ENCODE results near the gene DYNC1I1. TPM values are rescaled to one million over a fixed set of nuclear protein-coding genes. Genes with fewer than 3 reads are reported as not detected.

DYNC1I1 gene
- polyA plus RNA-seq, 1 experiment: 0.11 TPM

GRCh38 chr7:96045919-96046318, 273.6 kb downstream of the DYNC1I1 start:
- CTCF ChIA-PET: no interaction called here
- DNase-seq (ENCODE audit: low read depth): no peak

DNA sequence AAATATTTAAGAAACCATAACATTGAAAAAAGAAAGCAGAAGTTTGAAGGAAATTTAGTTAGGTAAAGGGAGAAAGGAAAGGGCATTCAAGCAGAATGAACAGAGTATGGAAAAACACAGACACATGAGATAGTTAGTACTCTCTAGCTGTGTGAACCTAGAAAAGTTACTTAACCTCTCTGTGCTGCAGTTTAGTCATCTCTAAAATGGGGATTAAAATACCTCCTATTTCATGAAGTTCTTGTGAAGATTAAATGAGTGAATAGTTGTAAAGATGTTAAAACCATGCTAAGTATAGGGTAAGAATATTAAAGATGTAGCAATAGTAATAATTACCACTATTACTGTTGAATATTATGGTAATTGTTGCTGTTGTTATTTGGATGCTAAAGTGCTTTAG, 279.9 kb downstream of the DYNC1I1 start:
- H3K4me3 ChIP-seq (ENCODE audit: low read depth, low read length): no peak overlapping the region
- TF ChIP-seq, protein P1, sequence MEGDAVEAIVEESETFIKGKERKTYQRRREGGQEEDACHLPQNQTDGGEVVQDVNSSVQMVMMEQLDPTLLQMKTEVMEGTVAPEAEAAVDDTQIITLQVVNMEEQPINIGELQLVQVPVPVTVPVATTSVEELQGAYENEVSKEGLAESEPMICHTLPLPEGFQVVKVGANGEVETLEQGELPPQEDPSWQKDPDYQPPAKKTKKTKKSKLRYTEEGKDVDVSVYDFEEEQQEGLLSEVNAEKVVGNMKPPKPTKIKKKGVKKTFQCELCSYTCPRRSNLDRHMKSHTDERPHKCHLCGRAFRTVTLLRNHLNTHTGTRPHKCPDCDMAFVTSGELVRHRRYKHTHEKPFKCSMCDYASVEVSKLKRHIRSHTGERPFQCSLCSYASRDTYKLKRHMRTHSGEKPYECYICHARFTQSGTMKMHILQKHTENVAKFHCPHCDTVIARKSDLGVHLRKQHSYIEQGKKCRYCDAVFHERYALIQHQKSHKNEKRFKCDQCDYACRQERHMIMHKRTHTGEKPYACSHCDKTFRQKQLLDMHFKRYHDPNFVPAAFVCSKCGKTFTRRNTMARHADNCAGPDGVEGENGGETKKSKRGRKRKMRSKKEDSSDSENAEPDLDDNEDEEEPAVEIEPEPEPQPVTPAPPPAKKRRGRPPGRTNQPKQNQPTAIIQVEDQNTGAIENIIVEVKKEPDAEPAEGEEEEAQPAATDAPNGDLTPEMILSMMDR (IDR thresholded peaks at IDR 0.05; ENCODE audit: insufficient read depth, low read depth, low read length): no peak
- no peaks in the 10 kb centered on the region for H3K27me3 ChIP-seq (ENCODE audit: control insufficient read depth, insufficient read depth, low read length)
- POLR2A ChIA-PET: no interaction called here
- no peaks in the 10 kb centered on the region for H3K36me3 ChIP-seq (ENCODE audit: control insufficient read depth, insufficient read depth, low read length)
- CTCF ChIA-PET: no interaction called here
- DNase-seq (ENCODE audit: low read depth): no peak

More at GRCh38 chr7:96045919-96046318, 273.6 kb downstream of the DYNC1I1 start:
- Histone ChIP-seq H3K4me3 (ENCODE audit: low read depth, low read length) (no peak overlapping the region), H3K27me3 (ENCODE audit: control insufficient read depth, insufficient read depth, low read length) (no peaks in the 10 kb centered on the region), H3K36me3 (ENCODE audit: control insufficient read depth, insufficient read depth, low read length) (no peaks in the 10 kb centered on the region)
- TF ChIP-seq, protein P1 (IDR thresholded peaks at IDR 0.05; ENCODE audit: insufficient read depth, low read depth, low read length): no peak
- POLR2A ChIA-PET: no interaction called here

DNA sequence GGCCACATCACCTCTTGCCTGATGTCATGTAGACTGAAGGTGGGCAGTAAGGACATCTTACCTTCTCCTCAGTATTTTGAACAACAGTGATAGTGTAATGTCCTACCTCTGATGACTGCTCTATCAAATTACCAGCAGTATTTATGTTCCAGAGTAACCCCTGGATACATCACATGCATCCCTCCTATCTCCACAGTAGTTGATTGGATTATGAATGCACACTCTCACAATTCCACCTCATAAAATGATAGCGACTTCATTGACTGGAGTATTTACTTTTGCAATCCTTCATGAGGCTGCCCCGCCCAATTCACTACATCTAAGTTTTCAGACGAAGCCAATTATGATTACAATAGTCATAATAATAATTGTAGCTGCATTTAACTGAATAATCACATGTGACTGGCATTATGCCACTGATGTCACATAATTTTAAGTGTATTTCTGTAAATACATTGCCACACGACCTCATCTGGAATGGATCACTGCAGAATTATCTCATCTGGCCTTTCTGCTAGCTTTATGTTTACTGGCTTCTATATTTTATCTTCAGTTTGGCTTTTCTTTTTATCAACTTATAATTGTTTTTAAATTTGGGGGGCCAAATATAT, 280.6 kb downstream of the DYNC1I1 start:
- Histone ChIP-seq H3K36me3 (ENCODE audit: control insufficient read depth, insufficient read depth, low read length) (no peaks in the 10 kb centered on the region), H3K27me3 (ENCODE audit: control insufficient read depth, insufficient read depth, low read length) (no peaks in the 10 kb centered on the region), H3K4me3 (ENCODE audit: low read depth, low read length) (no peak overlapping the region)
- TF ChIP-seq, protein P1 (IDR thresholded peaks at IDR 0.05; ENCODE audit: insufficient read depth, low read depth, low read length): no peak
- DNase-seq (ENCODE audit: low read depth): no peak
- ChIA-PET POLR2A (no interaction called here), CTCF (no interaction called here)

DNA sequence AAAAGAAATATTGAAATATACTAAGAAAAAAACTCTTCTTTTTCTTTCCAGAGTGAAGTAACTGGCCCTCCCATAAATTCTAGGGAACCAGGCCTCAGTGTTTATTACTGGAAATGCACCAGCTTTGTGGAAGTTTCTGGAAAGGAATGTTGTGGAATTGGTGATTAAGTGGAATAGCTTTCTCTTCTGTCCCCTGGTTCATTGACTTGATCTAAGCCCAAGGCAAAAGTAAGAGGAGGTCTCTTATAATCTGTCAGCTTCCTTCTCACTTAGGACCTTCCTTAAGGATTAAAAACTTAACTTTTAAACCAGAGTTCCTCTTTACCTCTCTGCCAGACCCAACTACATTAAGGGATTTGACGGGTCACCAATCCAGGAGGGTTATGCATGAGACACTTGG, 283.4 kb downstream of the DYNC1I1 start:
- ChIA-PET CTCF (no interaction called here), POLR2A (no interaction called here)
- Histone ChIP-seq H3K4me3 (ENCODE audit: low read depth, low read length) (no peak overlapping the region), H3K27me3 (ENCODE audit: control insufficient read depth, insufficient read depth, low read length) (no peaks in the 10 kb centered on the region), H3K36me3 (ENCODE audit: control insufficient read depth, insufficient read depth, low read length) (no peaks in the 10 kb centered on the region)
- TF ChIP-seq, protein P1 (IDR thresholded peaks at IDR 0.05; ENCODE audit: insufficient read depth, low read depth, low read length): no peak
- no peak for DNase-seq (ENCODE audit: low read depth)

GRCh38 chr7:96059075-96059474, 286.7 kb downstream of the DYNC1I1 start:
- POLR2A ChIA-PET: no interaction called here
- CTCF ChIA-PET: interaction anchor here (0.7 kb wide), 1 partner anchor 220 kb away, joined by 3 read pairs; no protein-coding TSS in a partner anchor
- H3K36me3 ChIP-seq (ENCODE audit: control insufficient read depth, insufficient read depth, low read length): no peaks in the 10 kb centered on the region
- no peak overlapping the region for H3K4me3 ChIP-seq (ENCODE audit: low read depth, low read length)
- no peaks in the 10 kb centered on the region for H3K27me3 ChIP-seq (ENCODE audit: control insufficient read depth, insufficient read depth, low read length)
- TF ChIP-seq, protein P1 (IDR thresholded peaks at IDR 0.05; ENCODE audit: insufficient read depth, low read depth, low read length): no peak
- DNase-seq (ENCODE audit: low read depth): no peak
